HCEC 1CT (cell line): ENCODE data around the gene SLC2A6.

Experiments
- DNase-seq: peaks from one replicate; pipeline ENCODE4 v3.0.0-alpha.2; 2017

Gene SLC2A6

DNA sequence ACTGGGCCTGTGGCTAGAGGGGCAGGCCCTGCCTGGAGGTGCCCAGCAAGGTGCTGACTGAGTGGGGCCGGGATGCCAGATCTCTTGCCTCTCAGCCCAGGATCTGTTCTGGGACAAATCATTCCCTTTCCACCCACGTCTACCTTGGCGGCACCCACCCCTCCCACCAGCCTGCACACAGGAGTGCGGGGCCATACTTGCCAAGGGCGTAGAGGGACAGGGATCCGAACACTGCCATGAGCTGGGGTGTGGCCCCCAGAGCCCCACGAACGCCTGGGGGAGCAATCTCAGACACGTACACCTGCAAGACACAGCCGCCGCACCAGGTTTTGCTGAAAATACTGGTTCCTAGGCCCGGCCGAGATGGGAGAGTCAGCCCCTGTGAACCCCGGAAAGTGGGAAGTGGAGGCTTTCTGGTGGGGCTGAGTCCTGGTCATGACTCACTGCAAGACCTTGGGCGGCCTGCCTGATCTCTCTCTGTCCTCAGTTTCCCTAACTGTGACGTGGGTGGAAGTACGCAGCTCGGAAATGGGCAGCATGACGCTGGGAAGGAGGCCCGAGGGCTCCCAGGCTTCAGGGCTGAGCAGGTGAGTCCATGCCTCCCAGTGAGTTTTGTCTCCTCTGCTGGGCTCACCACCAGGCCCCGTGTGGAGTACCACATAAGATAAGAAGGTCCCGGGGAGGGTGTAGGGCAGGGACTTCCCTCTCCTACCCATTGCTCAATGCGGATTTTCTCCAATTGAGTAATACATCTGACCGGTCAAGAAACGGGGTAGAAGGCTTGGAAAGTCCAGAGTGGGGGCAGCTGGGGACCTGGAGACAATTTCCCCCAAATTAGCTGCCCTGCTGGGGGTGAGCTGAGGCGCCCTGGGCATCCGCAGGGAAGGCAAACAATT, 2.6 kb downstream of the SLC2A6 start:
- no peak for DNase-seq

DNA sequence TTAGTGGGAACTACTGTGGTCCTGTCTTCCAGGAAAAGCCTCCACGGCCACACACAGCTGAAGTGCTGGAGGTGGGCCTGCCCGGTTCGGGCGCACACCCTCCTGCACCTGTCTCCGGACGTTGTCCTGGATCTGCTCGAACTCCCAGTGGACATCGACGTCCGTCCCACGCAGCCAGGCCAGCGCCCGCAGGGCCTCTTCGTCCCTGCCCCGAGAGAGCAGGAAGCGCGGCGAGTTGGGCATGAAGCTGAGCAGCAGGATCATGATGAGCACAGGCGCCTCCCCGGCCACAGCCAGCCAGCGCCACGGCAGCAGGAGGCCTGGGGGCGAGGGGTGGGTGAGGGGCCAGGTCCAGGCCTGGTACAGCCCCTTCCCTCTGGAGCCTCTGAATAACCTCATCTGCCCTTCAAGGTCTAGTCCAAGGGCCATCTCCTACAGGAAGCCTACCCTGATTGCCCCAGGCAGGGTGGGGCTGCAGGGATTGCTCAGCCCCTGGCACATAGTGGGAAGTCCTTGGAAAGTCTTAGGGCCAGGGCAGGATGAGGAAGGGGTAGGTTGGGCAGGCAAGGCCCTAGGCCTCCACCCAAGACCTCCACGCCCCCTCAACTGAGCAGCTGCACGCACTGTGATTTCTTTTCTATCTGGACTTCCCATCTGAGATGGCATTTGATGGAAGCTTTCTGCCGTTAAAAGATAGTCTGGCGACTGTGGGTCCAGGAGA, 3.4 kb downstream of the SLC2A6 start:
- DNase-seq, result no peak

DNA sequence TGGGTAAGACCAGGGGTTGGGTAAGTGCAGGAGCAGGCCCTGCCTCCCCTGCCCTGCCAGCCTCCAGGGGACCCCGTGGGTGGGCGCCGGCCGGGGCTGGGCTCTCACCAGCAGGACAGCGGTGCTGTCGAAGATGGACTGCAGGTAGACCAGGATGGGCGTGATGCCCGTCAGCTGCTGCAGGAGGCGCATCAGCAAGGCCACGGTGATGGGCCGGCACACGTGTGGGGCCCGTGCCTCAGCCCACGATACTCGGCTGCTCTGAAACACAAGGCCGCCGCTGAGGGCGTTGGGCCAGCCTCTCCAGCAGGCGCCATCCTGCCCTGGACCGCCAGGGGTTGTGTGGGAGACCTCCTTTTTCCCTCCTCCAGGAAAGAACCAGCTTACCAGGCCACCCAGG, 4.0 kb downstream of the SLC2A6 start:
- no peak for DNase-seq

DNA sequence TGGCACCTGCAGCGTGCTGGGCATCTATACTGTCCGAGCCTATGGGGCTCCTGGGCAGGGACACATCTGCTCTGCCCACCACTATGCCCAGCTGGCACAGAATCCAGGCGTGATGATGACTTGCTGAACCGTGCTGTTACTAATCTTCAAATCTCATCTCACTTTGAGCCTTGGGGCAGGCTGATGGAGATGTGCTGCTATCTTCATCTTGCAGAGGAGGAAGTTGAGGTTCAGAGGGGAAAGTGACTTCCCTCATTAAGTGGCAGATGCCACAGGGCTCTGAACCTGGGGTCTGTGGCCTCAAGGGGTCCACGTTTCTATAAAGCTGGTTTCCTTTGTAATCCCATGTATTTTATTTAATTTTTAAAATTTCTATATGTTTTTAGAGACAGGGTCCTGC, 4.7 kb downstream of the SLC2A6 start:
- no peak for DNase-seq

DNA sequence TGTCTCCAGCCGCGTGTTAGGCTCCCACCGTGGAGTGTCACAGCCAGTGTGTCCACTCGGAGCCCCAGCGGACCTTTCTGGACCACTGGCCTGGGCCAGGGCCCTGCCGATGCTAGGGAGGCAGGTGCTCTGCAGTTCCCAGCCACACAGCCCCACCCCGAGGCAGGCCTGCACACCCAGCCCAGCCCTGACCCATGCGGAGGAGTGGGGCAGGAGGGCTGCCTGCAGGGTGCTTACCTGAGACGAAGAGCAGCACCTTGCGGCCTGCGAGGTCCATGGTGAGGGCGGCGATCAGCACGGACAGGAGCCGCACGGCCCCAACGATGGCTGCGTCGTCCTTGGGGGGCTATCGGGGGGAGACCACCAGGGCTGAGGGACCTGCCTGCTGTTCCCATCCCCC, 5.2 kb downstream of the SLC2A6 start:
- DNase-seq, result no peak

DNA sequence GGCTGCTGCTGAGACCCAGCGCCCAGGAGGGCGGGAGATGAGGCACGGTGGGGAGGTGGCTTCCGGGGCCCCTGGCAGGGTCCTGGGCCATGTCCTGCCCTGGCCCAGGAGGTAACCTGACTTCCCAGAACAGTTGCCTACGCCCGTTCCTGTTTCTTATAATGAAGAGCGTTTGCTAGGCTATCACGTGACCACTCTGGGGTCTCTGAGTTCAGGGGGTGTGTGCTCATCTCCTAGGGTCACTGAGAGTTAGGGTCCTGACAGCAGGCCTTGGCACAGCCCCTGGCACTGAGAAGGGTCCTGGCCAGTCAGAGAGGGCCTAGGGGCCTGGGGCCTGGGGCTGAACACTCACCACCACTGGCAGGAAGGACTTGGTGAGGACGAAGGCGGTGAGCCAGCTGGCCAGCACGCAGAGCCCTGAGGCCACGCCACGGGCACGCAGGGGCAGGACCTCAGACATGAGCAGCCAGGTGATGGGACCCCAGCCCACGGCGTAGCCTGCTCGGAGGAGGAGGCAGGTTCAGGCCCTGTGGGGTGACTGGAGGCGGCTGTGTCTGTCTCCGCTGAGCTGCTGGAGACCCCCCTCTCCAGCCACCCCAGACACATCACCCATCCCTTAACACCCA, 6.0 kb downstream of the SLC2A6 start:
- DNase-seq, result no peak

DNA sequence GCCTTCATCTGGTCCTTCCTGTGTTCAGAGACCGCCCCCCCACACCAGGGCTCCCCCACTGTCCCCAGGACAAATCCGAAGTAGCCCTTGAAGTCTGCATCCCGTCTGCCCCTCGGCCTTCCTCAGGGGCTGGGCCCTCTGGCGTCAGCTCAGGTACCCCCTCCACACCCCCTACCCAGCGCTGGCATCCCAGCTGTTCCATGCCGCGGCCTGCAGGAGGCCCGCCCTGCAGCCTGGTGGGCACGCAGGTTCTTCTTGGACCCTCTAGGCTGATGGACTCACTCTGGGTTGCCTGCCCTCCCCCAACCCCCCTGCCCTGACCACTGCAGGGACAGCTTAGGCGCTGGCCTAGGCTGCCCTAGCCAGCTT, 6.6 kb downstream of the SLC2A6 start:
- DNase-seq, result no peak

DNA sequence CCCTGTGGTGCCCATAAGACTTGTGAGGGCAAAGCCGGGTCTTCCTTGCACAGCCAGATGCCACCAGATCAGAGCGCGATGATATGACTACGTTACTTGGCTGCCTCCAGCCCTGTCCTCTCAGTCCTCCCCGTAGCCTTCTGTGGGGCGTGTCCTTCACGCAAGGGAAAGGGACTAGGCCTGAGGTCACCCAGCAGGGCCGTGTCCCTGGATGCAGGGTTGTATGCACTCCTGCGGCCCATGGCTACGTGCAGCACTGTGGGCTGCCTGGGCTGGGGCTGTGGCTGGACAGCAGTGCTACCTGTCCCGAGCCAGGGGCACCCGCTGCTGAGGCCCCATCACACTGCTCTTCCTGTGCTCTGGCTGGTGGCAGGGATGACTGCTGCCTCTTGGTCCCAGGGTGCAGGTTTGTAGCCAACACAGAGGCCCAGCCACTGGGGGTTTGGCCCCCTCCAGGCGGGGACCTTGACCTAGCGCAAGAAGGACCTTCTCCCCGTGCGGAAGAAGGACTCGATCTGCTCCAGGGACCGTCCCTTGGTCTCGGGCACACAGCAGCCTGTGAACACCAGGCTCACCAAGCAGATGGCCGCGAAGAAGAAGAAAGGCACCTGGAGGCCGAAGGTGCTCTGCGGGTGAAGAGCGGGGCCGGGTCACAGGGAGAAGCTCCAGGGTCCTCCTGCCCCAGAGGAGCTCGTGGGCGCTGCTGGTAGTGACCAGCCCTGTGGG, 7.2 kb downstream of the SLC2A6 start:
- DNase-seq, result no peak

DNA sequence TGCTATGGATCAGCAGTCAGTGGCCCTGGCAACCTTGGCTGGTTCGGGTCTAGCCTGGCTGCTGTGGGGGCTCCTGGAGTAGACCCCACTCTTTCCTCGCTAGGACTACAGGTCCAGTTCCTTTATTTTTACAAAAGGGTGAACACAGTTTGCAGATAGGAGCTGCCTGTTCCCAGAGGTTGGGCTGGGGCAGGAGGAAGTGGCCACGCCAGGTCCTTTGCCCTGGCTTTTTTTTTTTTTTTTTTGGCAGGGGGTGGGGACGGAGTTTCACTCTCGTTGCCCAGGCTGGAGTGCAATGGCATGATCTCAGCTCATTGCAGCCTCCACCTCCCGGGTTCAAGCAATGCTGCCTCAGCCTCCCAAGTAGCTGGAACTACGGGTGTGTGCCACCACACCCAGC, 7.9 kb downstream of the SLC2A6 start:
- DNase-seq, result no peak

DNA sequence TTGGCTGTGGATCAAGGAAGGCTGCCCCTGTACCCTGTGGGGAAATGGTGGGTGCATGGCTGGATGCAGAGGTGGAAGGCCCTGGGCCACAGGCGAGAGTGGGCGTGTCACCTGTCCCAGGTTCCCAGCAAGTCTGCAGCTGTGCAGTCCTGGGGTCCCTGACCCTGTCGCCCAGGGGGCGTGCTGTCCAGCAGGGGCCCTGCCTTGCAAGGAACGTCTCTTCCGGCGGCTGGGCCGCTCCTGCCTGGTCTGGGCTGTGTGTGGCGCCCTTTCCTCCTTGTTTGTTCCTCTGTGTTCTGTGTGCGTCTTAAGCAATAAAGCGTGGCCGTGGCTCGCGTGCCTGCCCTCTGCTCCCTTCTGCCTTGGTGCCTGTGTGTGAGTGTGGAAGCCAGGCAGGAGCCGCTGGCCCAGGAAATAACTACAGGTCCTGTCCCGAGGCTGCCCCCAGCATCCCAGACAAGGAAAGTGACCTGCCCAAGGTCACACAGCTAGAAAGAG, 8.4 kb downstream of the SLC2A6 start:
- DNase-seq, result no peak

DNA sequence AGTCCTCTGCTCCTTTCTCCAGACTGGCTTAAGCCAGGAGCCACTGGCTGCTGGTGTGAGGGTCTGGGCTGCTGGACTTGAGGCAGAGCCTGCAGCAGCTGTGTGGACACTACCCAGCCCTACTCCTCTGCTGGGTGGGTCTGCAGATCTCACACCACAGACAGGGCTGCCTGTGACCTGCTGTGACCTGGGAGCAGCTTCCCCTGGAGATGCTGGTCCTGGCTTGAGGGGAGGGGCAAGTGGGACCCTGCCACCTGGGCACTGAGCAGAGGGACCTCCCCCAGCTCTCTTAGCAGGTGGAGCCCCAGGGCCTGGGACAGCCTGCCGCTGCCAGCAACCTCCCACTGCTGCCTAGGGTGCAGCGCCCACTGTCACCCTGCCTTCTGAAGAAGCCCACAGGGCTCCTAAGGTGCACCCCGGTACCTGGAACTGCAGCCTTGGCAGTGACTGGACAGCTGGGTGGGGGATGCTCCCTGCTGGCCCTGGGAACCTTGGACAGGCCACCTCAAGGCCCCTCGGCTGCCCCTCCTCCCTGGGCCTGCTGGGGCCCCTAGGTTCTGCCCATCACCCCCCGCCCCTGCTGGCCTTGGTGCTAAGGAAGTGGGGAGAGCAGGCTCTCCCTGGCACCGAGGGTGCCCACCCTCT, 10.0 kb downstream of the SLC2A6 start:
- DNase-seq, result no peak

DNA sequence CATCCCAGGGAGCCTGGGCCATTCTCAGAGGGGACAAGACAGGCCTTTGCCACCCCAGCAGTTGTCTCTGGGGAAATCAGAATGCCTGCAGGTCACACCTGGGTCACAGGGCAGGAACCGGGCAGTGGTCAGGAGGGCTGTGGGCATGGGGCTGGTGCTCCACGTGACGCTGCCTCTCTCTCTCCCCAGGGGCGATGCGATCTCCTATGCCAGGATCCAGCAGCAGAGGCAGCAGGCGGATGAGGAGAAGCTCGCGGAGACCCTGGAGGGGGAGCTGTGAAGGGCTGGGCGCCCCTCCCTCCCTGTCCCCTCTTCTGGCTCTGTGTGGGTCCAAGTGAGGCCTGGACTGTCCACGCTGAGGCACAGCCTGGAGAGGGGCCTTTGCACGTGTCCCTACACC, 10.5 kb downstream of the SLC2A6 start:
- DNase-seq, result no peak

DNA sequence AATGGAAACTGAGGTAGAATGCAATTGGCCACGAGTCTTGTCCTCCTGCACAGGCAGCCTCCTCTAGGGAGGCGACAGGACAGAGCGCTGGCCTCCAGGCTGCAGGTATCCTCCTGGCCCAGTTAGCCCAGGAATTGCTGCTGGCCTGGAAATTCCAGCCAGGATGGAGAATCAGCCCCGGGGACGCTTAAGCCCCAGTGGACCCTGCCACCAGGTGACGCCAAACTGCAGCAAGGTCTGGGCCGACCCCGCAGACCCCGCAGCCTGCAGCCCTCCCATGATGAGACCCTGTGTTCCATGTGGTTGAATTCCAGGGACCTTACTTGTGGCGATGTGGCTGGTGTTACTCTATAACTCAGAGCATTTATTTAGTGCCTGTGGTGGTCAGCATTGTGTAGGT, 11.8 kb downstream of the SLC2A6 start:
- no peak for DNase-seq

DNA sequence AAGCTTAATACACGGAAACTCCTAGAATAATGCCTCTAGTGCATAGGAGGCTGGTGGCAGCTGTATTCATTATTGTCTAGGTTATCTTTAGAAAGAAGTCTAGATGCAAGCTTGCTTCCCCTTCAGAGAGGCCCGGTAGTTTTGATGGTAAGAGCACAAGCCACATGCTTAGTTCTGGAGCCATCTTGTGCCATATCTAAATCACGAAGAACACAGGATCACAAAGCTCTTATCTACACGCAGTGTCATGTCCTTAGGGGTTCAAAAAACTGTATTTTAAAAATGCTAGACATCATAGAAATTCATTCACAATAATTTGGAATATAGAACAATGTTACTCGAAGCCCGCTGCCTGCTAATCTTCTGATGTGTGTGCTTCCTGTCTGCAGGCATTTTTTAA, 12.9 kb downstream of the SLC2A6 start:
- DNase-seq, result no peak

DNA sequence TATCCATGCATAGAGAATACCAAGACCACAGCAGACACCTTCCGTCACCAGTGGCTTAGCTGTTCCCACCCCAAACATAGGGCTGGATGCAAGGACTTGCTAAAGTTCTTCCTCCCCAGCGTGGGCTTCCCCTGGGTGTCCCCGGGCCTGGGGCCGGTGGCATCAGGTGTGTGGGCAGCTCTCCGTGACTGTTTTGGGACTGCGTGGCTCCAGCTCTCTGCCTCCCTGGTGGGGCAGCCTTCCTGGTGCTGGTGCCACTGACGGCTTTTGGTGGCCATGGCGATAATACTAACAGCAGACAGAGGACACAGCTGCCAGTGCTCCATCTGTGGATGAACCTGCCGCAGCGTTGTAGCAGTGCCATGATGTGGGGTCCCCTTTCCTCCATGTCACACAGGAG, 14.3 kb downstream of the SLC2A6 start:
- no peak for DNase-seq

DNA sequence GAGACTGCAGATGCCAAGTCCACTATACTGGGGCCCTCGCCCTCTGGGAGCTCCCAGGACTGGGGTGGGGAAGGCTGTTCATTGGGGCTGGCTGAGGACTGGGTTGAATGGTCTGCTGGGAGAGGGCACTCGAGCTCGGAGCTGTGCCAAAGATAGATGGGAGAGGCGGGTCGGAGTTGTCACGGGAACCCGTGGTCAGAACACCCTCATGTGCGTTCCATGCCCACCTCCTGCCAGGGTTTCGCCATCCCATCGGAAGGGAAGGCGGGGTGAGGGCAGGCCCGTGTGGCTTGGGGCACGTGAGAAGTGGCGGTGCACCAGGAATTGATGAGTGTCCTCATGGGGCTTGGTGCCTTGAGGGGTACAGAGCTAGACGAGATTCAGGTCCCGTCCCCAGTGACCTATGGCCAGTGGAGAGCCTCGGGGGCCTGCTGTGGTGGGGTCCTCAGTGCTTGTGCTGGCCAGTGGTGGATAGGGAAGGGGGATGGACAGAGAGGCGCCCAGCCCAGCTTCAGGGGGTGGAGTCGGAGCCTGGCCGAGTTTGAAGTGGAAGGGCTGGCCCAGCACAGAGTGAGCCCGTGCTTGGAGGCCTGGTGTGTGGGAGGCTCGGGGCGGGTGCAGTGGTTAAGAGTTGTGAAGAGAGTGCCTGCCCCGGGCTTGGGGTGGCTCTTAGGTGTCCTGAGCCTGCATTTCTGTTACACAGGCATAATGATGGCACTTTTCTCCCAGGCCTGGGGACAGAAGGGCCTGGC, 14.9 kb downstream of the SLC2A6 start:
- DNase-seq, result no peak

DNA sequence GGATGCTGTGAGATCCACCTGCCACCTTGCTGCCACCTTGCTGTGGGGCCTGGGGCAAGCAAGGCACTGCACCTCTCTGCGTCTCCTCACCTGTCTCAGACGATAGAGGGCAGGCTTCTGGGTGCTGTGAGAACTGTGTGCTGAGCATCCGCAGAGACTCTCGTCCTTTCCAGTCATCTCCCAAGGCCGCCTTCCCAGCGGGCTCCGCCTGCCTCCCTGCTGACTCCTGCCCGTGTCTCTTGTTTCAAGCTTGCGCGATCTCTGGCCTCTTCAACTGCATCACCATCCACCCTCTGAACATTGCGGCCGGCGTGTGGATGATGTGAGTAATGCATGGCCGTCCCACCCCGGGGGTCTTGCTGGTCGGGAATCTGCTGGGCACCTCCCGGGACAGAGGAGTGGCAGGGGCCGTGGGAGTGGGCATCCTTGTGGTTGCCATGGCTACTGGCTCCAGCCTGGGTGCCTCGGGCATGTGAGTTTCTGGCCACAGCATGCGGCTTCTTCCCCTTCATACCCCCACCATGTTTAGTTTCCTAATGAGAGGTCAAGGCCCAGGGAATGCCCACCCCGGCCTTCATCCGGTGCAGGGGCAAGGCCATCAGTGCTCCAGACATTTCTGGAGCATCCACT, 15.6 kb downstream of the SLC2A6 start:
- no peak for DNase-seq

DNA sequence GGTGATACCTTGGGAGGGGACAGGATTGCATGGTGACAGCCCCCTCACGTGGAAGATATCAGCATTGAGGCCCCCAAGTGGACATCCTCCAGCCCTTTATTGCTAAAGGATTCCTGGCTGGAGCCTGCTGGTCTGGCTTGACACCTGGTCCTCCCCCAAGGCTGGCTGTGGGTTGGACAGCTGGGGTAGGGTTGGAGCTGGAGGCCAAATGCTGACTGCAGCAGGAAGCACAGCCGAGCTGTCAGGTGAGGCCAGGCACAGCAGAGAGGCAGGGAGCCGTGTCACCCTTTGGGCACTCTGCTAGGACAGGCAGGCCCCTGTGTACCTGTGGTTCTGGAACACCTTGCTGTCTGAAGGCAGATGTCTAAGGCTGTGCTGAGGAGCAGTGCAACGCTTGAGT, 16.9 kb downstream of the SLC2A6 start:
- DNase-seq, result no peak

DNA sequence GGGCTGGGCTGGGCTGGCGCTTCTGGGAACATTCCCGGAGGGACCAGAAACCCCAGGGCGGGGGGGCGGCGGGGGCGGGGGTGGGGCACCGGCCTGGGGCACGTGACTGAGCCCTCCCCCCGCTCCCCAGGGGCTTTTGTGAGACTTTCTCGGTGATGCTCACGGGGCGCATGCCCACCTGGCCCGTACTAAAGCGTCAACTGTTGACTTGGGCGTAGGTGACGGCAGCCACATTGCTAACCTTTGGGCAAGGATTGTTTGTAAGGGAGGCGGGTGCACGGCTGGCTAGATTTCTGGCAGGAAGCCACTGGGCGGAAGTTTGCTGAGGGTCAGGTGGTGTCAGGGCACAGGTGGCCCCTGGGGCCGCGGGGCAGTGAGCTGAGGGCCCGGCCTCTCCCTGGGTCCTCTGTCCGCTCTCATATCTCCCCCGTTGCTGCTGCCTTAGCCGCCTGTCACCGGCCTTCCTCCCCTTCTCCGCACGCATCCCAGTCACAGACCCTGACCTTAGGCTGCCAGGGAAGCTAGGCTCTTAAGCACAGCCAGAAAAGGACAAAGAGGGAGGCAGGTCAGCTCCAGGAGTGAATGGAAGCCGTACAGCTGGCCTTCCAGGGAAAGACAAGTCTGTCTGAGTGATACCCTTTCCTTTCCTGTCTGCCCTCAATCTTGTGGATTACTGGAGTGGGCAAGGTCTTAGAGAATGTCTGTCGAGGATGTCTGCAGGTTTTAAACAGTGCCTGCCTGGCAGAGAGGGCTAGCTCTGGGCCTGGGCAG, 18.3 kb downstream of the SLC2A6 start:
- no peak for DNase-seq
